ENCODE results near the gene MYO9B. TPM values are rescaled to one million over a fixed set of nuclear protein-coding genes. Genes with fewer than 3 reads are reported as not detected.

Gene MYO9B
- total and polyA plus RNA-seq, 9 of the 15 experiments (the other 6 are each of a cell fraction or from before 2014, with no cell fraction given) = 2.4 to 77.6 (median 23.0) TPM

- TF ChIP-seq ZNF407 (IDR thresholded peaks at IDR 0.05; ENCODE audit: low read depth) = peak; percentile 83
- peak; percentile 53; the same call in 1 of the 2 replicates for TF ChIP-seq GABPB1 (CRISPR knock-in tag; IDR thresholded peaks at IDR 0.05)
- no peak for TF ChIP-seq ZNF551 (CRISPR knock-in tag; IDR thresholded peaks at IDR 0.05)
- peak; percentile 41; the same call in 1 of the 2 replicates for TF ChIP-seq ETS1 (conservative IDR thresholded peaks at IDR 0.05; ENCODE audit: control insufficient read depth, low read depth, low read length)
- peak; percentile 64 for TF ChIP-seq PRDM10 (IDR thresholded peaks at IDR 0.05; ENCODE audit: partially characterized antibody)
- no peak for TF ChIP-seq FOXP4 (CRISPR knock-in tag; IDR thresholded peaks at IDR 0.05; ENCODE audit: borderline replicate concordance)
- TF ChIP-seq HLTF (IDR thresholded peaks at IDR 0.05) = no peak
- peak; percentile 5; the same call in 1 of the 2 replicates for TF ChIP-seq NR3C1 (CRISPR knock-in tag; IDR thresholded peaks at IDR 0.05)
- 0 out of 2 replicates have a peak, but pooled peaks have one; percentile 11 for TF ChIP-seq ZNF263 (CRISPR knock-in tag; IDR thresholded peaks at IDR 0.05; ENCODE audit: borderline replicate concordance)
- no peak for TF ChIP-seq ZNF384 (IDR thresholded peaks at IDR 0.05; ENCODE audit: low read depth, low read length)
- TF ChIP-seq ZNF124 (CRISPR knock-in tag; IDR thresholded peaks at IDR 0.05) = no peak
These were observed 168.4 kb downstream of the MYO9B start (continued) for GRCh38 chr19:17243830-17244617.
